ENCODE results near the gene RAD51B.

Gene RAD51B

GRCh38 chr14:68291820-68292219 lies 472.2 kb downstream of the RAD51B start:
- TF ChIP-seq, protein P1, sequence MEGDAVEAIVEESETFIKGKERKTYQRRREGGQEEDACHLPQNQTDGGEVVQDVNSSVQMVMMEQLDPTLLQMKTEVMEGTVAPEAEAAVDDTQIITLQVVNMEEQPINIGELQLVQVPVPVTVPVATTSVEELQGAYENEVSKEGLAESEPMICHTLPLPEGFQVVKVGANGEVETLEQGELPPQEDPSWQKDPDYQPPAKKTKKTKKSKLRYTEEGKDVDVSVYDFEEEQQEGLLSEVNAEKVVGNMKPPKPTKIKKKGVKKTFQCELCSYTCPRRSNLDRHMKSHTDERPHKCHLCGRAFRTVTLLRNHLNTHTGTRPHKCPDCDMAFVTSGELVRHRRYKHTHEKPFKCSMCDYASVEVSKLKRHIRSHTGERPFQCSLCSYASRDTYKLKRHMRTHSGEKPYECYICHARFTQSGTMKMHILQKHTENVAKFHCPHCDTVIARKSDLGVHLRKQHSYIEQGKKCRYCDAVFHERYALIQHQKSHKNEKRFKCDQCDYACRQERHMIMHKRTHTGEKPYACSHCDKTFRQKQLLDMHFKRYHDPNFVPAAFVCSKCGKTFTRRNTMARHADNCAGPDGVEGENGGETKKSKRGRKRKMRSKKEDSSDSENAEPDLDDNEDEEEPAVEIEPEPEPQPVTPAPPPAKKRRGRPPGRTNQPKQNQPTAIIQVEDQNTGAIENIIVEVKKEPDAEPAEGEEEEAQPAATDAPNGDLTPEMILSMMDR (conservative IDR thresholded peaks at IDR 0.05; ENCODE audit: low read depth, low read length), result no peak
- DNase-seq (ENCODE audit: low read depth), result no peak
- H3K4me3 ChIP-seq (ENCODE audit: low read length), result no peak overlapping the region

DNA sequence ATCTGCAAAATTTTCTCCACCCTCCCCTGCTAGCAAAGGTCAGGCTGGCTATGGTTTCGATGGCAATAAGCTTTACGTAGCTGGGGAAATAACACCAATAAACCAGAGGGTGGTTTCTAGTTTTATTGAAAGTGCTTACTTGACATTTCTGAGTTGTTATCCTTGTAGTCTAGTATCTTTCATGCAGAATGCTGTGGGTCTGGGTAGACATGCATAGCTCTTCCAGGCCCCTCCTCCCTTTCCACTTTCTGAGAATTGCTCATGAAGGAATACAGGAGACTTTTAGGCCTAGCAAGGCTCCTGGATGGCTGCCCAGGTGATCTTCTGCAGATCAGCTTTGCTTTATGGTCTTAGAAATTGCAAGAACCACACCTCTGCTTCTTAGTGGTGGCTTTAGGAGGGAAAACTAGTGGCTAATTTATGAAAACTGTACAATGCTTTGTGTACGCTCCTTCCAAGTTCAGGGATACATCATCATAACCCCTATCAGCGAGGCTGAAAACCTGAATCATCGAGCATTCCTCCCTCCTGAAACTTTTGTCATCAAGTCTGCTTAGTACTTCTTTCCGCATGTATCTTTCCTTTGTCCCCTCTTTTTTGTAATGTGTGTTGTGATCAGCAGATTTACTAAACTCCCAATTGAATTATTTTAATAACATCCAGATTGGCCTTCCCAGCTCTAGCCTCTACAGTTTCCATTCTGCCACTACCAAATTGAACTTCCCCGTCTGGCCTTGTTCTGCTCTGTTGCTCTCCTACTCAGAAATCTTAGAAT lies 473.0 kb downstream of the RAD51B start:
- H3K4me3 ChIP-seq (ENCODE audit: low read length), result no peak overlapping the region
- TF ChIP-seq, protein P1 (conservative IDR thresholded peaks at IDR 0.05; ENCODE audit: low read depth, low read length), result no peak
- peak; percentile 84 for DNase-seq (ENCODE audit: low read depth)

GRCh38 chr14:68293404-68293803 lies 473.8 kb downstream of the RAD51B start:
- TF ChIP-seq, protein P1 (conservative IDR thresholded peaks at IDR 0.05; ENCODE audit: low read depth, low read length), result no peak
- no peak for DNase-seq (ENCODE audit: low read depth)
- no peak overlapping the region for H3K4me3 ChIP-seq (ENCODE audit: low read length)

DNA sequence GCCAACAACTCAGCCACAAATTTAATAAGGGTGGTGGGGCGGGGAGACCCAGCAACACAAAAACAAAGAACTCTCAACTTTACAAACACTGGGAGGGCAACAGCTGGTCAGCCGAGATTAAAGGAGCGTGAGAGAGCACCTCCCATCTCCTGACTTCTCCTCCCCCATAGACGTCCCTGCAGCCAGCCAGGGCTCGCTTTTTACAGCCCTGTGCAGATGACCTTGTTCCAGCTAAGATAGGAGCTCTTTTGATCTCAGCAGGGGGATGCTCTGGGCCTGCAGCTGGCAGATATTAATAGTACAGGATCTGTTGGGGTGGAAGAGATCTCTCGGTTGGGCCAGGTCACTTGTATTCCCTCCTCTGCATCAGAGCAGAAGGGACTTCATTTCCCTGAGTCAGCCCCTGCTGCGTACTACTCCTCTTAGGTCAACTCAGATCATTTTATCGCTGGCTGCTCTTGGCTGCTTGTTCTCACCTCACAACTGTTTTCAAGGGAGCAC lies 475.8 kb downstream of the RAD51B start:
- H3K4me3 ChIP-seq (ENCODE audit: low read length), result no peak overlapping the region
- peak; percentile 83 for DNase-seq (ENCODE audit: low read depth)
- TF ChIP-seq, protein P1 (conservative IDR thresholded peaks at IDR 0.05; ENCODE audit: low read depth, low read length), result no peak

DNA sequence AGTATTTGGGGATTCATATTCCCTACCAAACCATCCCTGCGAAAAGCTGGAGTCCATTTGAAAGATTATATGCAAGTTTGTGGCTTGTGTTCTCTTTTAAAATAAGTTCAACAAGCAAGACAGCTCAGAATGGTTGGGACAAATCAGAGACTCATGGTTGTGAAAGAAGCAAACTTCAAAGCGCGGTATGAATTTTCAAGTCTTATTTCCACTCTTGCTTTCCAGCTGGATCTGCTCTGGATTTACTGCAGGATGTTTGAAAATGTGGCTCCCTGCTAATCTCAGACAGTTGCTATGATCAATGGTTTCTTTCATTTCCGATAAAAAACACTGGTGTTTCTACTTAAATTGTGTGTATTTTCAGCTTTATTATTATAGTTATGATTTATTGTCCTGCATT lies 477.5 kb downstream of the RAD51B start:
- TF ChIP-seq, protein P1 (conservative IDR thresholded peaks at IDR 0.05; ENCODE audit: low read depth, low read length), result no peak
- DNase-seq (ENCODE audit: low read depth), result no peak
- no peak overlapping the region for H3K4me3 ChIP-seq (ENCODE audit: low read length)

- peak; percentile 87 for DNase-seq (ENCODE audit: low read depth)
- TF ChIP-seq, protein P1 (conservative IDR thresholded peaks at IDR 0.05; ENCODE audit: low read depth, low read length), result peak; percentile 56
- no peak overlapping the region for H3K4me3 ChIP-seq (ENCODE audit: low read length)
Measured at GRCh38 chr14:68297876-68298468, 478.4 kb downstream of the RAD51B start.

- TF ChIP-seq, protein P1 (conservative IDR thresholded peaks at IDR 0.05; ENCODE audit: low read depth, low read length), result no peak
- DNase-seq (ENCODE audit: low read depth), result no peak
- H3K4me3 ChIP-seq (ENCODE audit: low read length), result no peak overlapping the region
Measured at GRCh38 chr14:68300608-68301007, 481.0 kb downstream of the RAD51B start.
